H9 (cell line): ENCODE measurements around the gene BDP1. TPM values are rescaled to one million over a fixed set of nuclear protein-coding genes. Genes with fewer than 3 reads are reported as not detected.
A peak's percentile ranks its signal among the peaks of the same experiment; 100 is the strongest.

Experiments
- DNase-seq: peaks from one replicate; pipeline ENCODE4 v3.0.0-alpha.2; 2017
- H2AFZ ChIP-seq: one replicate; pipeline ENCODE4 v1.6.1; 2013; ENCODE audit warnings: mild to moderate bottlenecking, low read length, control low read depth, moderate library complexity
- H2AK5ac ChIP-seq: 2 replicates; pipeline ENCODE4 v1.6.1; 2013; ENCODE audit warnings: low read length, control low read depth, mixed read lengths; ENCODE audit not compliant: insufficient read length
- H2BK120ac ChIP-seq: one replicate; pipeline ENCODE4 v1.6.1; 2013; ENCODE audit warnings: low read depth, mild to moderate bottlenecking, low read length, control low read depth, inconsistent platforms; ENCODE audit not compliant: poor library complexity, severe bottlenecking
- H2BK12ac ChIP-seq: 2 replicates; pipeline ENCODE4 v1.6.1; 2013; ENCODE audit warnings: low read length, control low read depth, mixed read lengths, low read depth; ENCODE audit not compliant: insufficient read length
- H2BK15ac ChIP-seq: 2 replicates; pipeline ENCODE4 v1.6.1; 2013; ENCODE audit warnings: low read depth, low read length, control low read depth
- H2BK20ac ChIP-seq: one replicate; pipeline ENCODE4 v1.6.1; 2013; ENCODE audit warnings: low read depth, mild to moderate bottlenecking, low read length, control low read depth, inconsistent platforms; ENCODE audit not compliant: poor library complexity, severe bottlenecking
- H2BK5ac ChIP-seq: 2 replicates; pipeline ENCODE4 v1.6.1; 2013; ENCODE audit warnings: low read length, control low read depth, mixed read lengths; ENCODE audit not compliant: insufficient read length
- H3K14ac ChIP-seq: 2 replicates; pipeline ENCODE4 v1.6.1; 2013; ENCODE audit warnings: low read length, control low read depth; ENCODE audit not compliant: insufficient read depth
- H3K18ac ChIP-seq: 2 replicates; pipeline ENCODE4 v1.6.1; 2013; ENCODE audit warnings: low read depth, mild to moderate bottlenecking, mixed read lengths, low read length, control low read depth; ENCODE audit not compliant: insufficient read length
- H3K23ac ChIP-seq: 2 replicates; pipeline ENCODE4 v1.6.1; 2013; ENCODE audit warnings: low read length, control low read depth, mixed read lengths, low read depth; ENCODE audit not compliant: insufficient read length
- H3K23me2 ChIP-seq: 2 replicates; pipeline ENCODE4 v1.6.1; 2013; ENCODE audit warnings: low read depth, mild to moderate bottlenecking, mixed read lengths, low read length, control low read depth; ENCODE audit not compliant: insufficient read length, poor library complexity, severe bottlenecking
- H3K27ac ChIP-seq: 2 replicates; pipeline ENCODE4 v1.5.1; 2013; ENCODE audit warnings: low read length, control low read depth, mixed read lengths, low read depth; ENCODE audit not compliant: insufficient read length
- H3K27me3 ChIP-seq: 2 replicates; pipeline ENCODE4 v1.6.1; 2013; ENCODE audit warnings: low read length, control low read depth, inconsistent platforms; ENCODE audit not compliant: insufficient read depth
- H3K4ac ChIP-seq: 2 replicates; pipeline ENCODE4 v1.6.1; 2013; ENCODE audit warnings: low read depth, mild to moderate bottlenecking, control low read depth, inconsistent platforms, low read length, moderate library complexity
- H3K4me1 ChIP-seq: 2 replicates; pipeline ENCODE4 v1.6.1; 2013; ENCODE audit warnings: low read length, control low read depth, inconsistent platforms; ENCODE audit not compliant: insufficient read depth
- H3K4me2 ChIP-seq: 2 replicates; pipeline ENCODE4 v1.6.1; 2013; ENCODE audit warnings: low read length, control low read depth, mixed read lengths; ENCODE audit not compliant: insufficient read length, insufficient read depth
- H3K56ac ChIP-seq: 2 replicates; pipeline ENCODE4 v1.6.1; 2013; ENCODE audit warnings: low read depth, mild to moderate bottlenecking, mixed read lengths, low read length, control low read depth; ENCODE audit not compliant: insufficient read length
- H3K79me1 ChIP-seq: 2 replicates; pipeline ENCODE4 v1.6.1; 2013; ENCODE audit warnings: low read depth, mild to moderate bottlenecking, moderate library complexity, low read length, control low read depth, inconsistent platforms; ENCODE audit not compliant: insufficient read depth, poor library complexity, severe bottlenecking
- H3K79me2 ChIP-seq: 2 replicates; pipeline ENCODE4 v1.6.1; 2013; ENCODE audit warnings: low read length, control low read depth, inconsistent platforms; ENCODE audit not compliant: insufficient read depth
- H3K9ac ChIP-seq: 2 replicates; pipeline ENCODE4 v1.6.1; 2013; ENCODE audit warnings: low read length, control low read depth, mixed read lengths; ENCODE audit not compliant: insufficient read length; ENCODE audit errors: extremely low read depth
- H3K9me3 ChIP-seq: one replicate; pipeline ENCODE4 v1.6.1; 2013; ENCODE audit warnings: low read depth, low read length, inconsistent platforms; ENCODE audit not compliant: control insufficient read depth
- H3T11ph ChIP-seq: one replicate; pipeline ENCODE4 v1.6.1; 2013; ENCODE audit warnings: mild to moderate bottlenecking, low read length, control low read depth, inconsistent platforms
- H4K20me1 ChIP-seq: one replicate; pipeline ENCODE4 v1.6.1; 2013; ENCODE audit not compliant: control insufficient read depth, insufficient read length, insufficient read depth
- H4K5ac ChIP-seq: 2 replicates; pipeline ENCODE4 v1.6.1; 2013; ENCODE audit warnings: low read depth, mild to moderate bottlenecking, mixed read lengths, low read length, control low read depth; ENCODE audit not compliant: insufficient read length
- H4K8ac ChIP-seq: replicated peaks from 2 replicates; pipeline ENCODE4 v1.6.1; 2013; ENCODE audit warnings: low read length, control low read depth, mixed read lengths, low read depth; ENCODE audit not compliant: insufficient read length
- H4K91ac ChIP-seq: 2 replicates; pipeline ENCODE4 v1.6.1; 2013; ENCODE audit warnings: low read depth, mild to moderate bottlenecking, moderate library complexity, mixed read lengths, low read length, control low read depth; ENCODE audit not compliant: insufficient read length
- H3K27ac Mint-ChIP-seq, 3 experiments: 2 replicates in 2 of 3; 3 replicates in 1 of 3; pipeline ENCODE4 v1.8.0; 2020 to 2021; ENCODE audit warnings: mixed read lengths in 3 of 3, mild to moderate bottlenecking in 1 of 3, moderate library complexity in 1 of 3
- H3K27me3 Mint-ChIP-seq: 2 replicates; pipeline ENCODE4 v1.8.0; 2021; ENCODE audit warnings: low read depth, mild to moderate bottlenecking, moderate library complexity, mixed read lengths
- H3K36me3 Mint-ChIP-seq, 3 experiments: 2 replicates in 2 of 3; 3 replicates in 1 of 3; pipeline ENCODE4 v1.8.0; 2020 to 2021; ENCODE audit warnings: low read depth in 3 of 3, mixed read lengths in 3 of 3; ENCODE audit not compliant: insufficient read depth in 1 of 3
- H3K4me1 Mint-ChIP-seq, 2 experiments: 2 replicates each; pipeline ENCODE4 v1.8.0; 2020; ENCODE audit warnings: mixed read lengths in 2 of 2
- H3K4me3 Mint-ChIP-seq, 2 experiments: 2 replicates in 1 of 2; 3 replicates in 1 of 2; pipeline ENCODE4 v1.8.0; 2020 to 2021; ENCODE audit warnings: mild to moderate bottlenecking in 2 of 2, mixed read lengths in 2 of 2, moderate library complexity in 1 of 2
- H3K9me3 Mint-ChIP-seq, 2 experiments: 2 replicates in 1 of 2; 3 replicates in 1 of 2; pipeline ENCODE4 v1.8.0; 2020; ENCODE audit warnings: mild to moderate bottlenecking in 2 of 2, mixed read lengths in 2 of 2, moderate library complexity in 1 of 2
- WGBS: extraction: QIAGEN DNeasy Blood & Tissue Kit; methylation state at CpG from one replicate; pipeline ENCODE4 v1.1.7; 2013; ENCODE audit warnings: missing lambda C conversion rate, low lambda C conversion rate, mixed read lengths; ENCODE audit not compliant: insufficient read length; ENCODE audit errors: extremely low coverage; 5-methylcytosine and 5-hydroxymethylcytosine counted together
- total RNA-seq: library from RNA; stranded (reverse); gene quantifications from 2 replicates; pipeline ENCODE4 v1.2.1, GENCODE V29; 2021
- TF ChIP-seq, protein P1 (sequence below): fragments of 200-600 bp; sonication (generic); conservative IDR thresholded peaks from 3 replicates; pipeline ENCODE4 v1.8.0; 2021; ENCODE audit warnings: antibody characterized with exemption, mild to moderate bottlenecking

BDP1 gene
- total RNA-seq, 1 experiment from 2014 or later: 31.5 TPM

DNA sequence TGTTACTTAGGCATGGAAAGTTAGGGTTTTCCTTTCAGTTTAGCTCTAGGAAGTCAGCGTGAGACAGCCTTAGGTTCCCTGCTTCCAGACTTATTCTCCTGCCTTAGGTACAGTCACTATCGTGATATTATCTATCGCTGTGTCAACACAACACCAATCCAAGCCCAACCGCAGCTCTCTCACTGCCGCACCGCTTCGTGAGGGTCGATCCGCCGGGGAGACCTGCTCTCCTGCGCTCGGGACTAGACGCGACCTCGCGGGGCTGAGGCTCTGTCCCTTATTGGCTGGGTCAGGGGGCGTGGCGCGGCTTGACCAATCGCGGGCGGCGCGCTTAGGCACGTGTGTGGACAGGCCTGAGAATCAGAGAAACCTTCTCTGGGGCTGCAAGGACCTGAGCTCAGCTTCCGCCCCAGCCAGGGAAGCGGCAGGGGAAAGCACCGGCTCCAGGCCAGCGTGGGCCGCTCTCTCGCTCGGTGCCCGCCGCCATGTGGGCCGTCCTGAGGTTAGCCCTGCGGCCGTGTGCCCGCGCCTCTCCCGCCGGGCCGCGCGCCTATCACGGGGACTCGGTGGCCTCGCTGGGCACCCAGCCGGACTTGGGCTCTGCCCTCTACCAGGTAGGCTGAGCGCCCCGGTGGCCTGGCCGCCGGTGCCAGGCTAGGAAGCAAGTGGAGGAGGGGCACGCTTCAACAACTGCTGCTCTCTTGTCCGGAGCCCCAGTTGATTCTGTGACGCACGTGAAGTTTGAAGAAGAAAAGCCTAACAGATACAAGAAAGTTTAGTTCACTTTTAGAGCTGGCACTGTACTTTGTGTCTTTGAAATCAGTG, 131.7 kb downstream of the BDP1 start, which contains the start of gene MCCC2:
MCCC2 (plus strand) TSS at position 400 of the 825 bp plus-strand sequence; CDS start at position 486, 86 bp downstream.
- Histone ChIP-seq H3K56ac (no peak within 1 kb of the TSS), H2BK12ac (no peak within 1 kb of the TSS), H2AK5ac (no peak within 1 kb of the TSS), H4K5ac (no peak within 1 kb of the TSS), H3K4ac (no peak within 1 kb of the TSS), H3K27ac (peak within 1 kb of the TSS; percentile 28), H2BK15ac (no peak within 1 kb of the TSS), H3K18ac (peak within 1 kb of the TSS; percentile 65), H3K14ac (peak within 1 kb of the TSS; percentile 88), H3K79me2 (peaks cover 20% of the 10 kb centered on the region; the same call in 1 of the 2 replicates), H3K9me3 (no peaks in the 10 kb centered on the region), H4K20me1 (no peaks in the 10 kb centered on the region), H3K4me2 (peak within 1 kb of the TSS; percentile 67), H2BK20ac (no peak within 1 kb of the TSS), H3K27me3 (no peaks in the 10 kb centered on the region), H2BK120ac (no peak within 1 kb of the TSS), H3K4me1 (no peaks in the 10 kb centered on the region), H3K79me1 (no peaks in the 10 kb centered on the region), H3K23ac (no peak within 1 kb of the TSS), H3K23me2 (peaks cover 8% of the 10 kb centered on the region), H3K9ac (peak within 1 kb of the TSS; percentile 78), H3T11ph (no peak within 1 kb of the TSS), H4K91ac (no peak within 1 kb of the TSS), H2AFZ (no peak within 1 kb of the TSS), H2BK5ac (no peak within 1 kb of the TSS), H4K8ac (no peak within 1 kb of the TSS)
- Mint-ChIP-seq H3K27me3 (no peaks in the 10 kb centered on the region; the same call in 1 of the 2 replicates), H3K4me1 (peaks cover 14 to 18% of the 10 kb centered on the region in 2 experiments), H3K27ac (peak within 1 kb of the TSS; percentile 95 to 99 (median 98)), H3K36me3 (peaks cover 2 to 7% (median 6%) of the 10 kb centered on the region in 3 experiments; a peak in 3 of 7 replicates), H3K9me3 (no peaks in the 10 kb centered on the region; a peak in 1 of 5 replicates), H3K4me3 (peak within 1 kb of the TSS; percentile 83 to 92)
- peak; percentile 97 for DNase-seq
- TF ChIP-seq, protein P1, sequence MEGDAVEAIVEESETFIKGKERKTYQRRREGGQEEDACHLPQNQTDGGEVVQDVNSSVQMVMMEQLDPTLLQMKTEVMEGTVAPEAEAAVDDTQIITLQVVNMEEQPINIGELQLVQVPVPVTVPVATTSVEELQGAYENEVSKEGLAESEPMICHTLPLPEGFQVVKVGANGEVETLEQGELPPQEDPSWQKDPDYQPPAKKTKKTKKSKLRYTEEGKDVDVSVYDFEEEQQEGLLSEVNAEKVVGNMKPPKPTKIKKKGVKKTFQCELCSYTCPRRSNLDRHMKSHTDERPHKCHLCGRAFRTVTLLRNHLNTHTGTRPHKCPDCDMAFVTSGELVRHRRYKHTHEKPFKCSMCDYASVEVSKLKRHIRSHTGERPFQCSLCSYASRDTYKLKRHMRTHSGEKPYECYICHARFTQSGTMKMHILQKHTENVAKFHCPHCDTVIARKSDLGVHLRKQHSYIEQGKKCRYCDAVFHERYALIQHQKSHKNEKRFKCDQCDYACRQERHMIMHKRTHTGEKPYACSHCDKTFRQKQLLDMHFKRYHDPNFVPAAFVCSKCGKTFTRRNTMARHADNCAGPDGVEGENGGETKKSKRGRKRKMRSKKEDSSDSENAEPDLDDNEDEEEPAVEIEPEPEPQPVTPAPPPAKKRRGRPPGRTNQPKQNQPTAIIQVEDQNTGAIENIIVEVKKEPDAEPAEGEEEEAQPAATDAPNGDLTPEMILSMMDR: no peak
- no CpG with 5 or more reads among the region's 56 CpGs for WGBS
